Stimulated activated CD8-positive, alpha-beta memory T cell treated with anti-CD3 and anti-CD28 coated beads, Interleukin-15, amount 100 ng/mL, for 48 hours (primary cell): ENCODE data around the gene N4BP2L2.

Experiments used
- DNase-seq, 2 donors: peaks; one replicate each; pipeline ENCODE4 v3.0.0-alpha.2; 2020; ENCODE audit warnings: low read depth in 2 of 2

The N4BP2L2 gene

DNA sequence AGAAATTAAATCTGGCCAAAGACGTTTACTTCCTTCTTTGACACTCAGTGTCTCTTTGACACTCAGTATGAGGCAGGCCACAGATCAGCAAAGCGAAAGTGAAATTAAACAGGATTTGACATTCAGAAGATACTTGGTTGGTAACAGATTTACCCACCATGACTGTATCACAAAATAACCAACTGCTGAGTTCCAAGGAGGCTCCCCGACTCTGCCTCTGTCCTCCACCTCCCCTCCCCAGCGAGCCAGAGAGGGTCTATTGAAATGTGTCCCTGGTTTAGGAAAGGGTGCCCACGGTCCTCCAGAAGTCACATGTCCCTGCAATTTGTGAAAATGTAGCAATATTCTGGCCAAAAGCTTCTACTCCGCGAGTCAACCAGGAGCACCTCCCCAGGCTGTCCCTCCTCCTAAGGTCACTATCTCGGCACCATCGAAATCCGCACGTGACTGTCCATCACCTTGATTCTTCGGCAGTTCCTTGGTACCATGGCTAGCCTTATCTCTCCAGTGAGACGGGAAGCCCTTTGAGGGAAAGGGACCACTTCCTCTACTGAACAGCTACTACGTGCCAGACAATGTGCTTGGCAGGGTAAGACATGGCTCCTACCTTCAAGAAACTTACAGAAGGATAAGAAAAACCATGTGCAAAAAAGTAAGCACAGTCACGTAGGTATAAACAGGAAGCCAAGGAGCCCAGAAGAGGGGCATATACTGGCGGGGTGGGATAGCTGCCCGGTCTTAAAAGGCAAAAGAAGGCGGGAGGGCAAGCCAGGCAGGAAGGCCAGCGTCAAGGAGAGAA lies 112.2 kb downstream of the N4BP2L2 start:
- DNase-seq: no peak

DNA sequence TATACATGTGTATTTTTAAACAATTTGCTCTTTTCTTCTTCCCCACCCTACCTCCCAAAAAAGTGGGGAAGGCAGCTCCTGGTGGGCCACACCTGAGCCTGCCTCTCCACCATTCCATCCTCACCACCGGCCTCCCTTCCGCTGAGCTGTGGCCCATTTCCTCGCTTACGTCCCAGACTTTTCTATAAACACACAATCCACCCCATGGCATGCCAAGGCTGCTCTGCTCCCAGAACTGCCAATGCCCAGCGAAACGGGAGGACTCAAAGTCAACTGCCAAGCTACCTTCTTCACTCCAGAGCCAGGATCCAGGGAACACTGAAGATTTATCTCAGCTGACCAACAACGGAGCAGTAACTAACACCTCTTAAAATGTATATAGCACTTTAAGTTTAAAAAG lies 113.4 kb downstream of the N4BP2L2 start:
- DNase-seq: no peak

DNA sequence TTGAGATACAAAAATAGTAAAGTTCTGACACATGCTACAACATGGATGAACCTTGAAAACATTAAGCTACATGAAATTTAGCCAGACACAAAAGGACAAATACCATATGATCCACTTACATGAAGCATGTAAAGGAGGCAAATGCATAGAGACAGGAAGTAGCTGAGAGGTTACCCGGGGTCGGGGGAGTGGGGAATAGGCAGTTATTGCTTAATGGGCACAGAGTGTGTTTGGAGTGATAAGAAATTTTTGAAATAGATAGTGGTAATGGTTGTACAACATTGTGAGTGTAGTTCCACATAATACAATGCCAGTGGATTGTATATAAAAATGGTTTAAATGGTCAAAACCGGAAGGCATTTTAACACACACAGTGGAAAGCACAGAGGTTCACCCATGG lies 115.0 kb downstream of the N4BP2L2 start:
- DNase-seq: no peak

DNA sequence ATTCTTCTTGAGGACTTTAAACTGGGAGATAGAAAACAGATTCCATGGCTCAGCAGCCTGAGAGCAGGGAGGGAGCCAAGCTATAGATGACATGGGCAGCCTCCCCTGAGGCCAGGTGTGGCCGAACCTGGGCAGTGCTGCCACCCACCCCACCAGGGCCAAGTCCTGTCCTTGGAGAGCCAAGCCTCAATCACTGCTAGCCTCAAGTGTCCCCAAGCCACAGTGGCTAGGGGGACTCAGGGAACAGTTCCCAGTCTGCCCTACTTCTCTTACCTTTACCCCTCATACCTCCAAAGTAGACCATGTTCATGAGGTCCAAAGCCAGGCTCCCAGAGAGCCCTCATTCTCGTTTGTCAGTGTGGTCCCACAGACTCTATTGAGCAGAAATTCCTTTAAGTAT lies 118.7 kb downstream of the N4BP2L2 start:
- no peak for DNase-seq

DNA sequence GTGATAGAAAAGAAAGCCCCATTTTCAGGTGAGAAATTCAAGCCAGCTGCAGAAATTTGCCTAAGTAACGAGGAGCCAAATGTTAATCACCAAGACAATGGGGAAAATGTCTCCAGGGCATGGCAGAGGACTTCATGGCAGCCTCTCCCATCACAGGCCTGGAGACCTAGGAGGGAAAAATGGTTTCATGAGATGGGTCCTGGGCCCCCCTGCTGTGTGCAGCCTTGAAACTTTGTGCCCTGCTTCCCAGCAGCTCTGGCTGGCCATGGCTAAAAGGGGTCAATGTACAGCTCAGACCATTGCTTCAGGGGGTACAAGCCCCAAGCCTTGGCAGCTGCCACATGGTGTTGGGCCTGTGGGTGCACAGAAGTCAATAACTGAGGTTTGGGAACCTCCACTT lies 120.6 kb downstream of the N4BP2L2 start:
- no peak for DNase-seq

DNA sequence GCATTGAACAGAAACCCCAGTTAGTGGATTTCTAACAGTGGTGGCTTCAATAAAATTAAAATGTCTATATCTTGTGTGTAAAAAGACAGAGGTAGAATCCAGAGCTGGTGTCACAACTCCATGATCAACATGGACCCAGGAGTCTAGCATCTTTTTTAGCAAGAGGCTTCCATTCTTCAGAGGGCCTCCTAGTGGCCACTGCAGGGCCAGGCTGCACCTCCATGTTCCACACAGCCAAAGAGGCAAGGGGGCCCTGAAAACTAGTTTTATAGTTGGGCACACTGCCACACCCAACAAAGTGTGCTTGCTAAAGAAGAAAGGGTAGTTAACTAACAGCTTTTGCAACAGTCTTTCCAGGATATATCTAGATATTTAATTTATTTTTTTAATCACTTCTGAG lies 123.6 kb downstream of the N4BP2L2 start:
- DNase-seq: no peak

DNA sequence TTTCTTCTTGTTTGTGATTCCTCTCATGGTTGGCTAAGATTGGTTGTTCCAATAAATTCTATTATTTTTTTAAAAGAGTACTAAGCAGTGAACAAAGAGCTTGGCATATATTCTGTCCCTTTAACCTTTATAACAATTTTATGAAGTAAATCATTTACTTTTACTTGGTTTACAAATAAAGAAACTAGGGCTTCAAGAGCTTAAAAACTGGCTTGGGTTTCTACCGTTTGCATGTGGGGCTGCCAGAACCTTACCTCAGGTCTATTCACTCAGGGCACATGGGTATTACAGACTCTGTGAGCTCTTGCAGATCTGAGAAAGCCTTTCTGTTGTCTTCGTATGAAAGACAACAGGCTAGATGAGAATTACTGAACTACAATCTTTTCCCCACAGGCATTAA lies 124.0 kb downstream of the N4BP2L2 start:
- DNase-seq: no peak

DNA sequence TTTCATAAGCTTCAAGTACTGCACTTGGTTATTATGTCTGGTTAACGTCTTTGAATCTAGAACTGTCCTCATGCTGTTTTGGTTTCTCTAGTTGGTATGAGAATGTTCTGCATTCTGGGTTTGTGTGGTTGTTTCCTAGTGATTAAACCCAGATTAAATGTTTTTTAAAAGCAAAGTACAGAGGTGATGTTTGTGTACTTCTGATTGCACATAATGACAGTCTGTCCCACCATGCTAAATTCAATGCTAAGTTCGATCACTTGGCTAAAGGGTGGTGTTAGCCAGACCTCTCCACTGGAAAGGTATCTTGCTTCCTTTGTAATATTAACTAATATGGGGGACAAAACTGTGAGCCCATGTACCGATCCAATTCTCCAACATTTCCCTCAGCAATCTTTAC lies 125.3 kb downstream of the N4BP2L2 start:
- no peak for DNase-seq

DNA sequence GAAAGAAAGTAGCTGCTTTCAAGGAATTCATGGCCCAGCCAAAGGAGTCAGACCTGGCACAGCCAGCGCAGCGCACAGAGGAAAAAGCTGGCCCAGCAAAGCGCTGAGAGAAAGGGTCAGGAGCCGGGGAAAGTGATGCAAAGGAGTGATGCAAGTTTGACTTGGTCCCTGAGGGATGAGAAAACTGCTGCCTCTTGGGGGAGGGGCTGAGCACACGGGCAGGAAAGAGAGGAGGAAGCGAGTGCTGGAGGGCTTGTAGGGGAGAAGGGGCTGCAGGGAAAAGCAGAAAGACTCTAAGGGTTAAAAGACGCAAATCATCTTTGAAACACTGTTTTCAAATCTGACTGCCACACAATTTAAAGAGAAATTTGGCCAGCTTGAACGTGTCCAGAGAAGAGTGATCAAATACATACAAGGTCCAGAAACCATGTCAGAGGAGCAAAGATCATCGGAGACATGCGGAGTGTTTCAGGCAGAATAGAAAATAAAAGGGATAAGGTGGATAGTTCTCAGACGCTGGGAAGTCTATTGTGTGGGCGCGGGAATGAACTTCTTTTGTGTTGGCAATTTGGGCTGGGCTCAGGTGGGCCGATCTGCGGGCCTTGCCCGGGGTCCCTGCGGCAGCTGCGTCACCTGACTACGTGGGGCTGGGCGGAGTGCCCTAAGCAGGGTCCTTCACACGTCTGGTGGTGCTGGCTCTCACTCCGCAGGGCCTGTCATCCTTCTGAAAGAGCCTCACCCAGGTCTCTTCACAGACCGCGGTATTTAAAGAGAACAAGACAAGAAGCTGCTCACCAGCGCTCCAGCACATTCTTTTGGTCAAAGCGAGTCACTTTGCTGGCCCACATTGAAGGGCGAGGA lies 128.8 kb downstream of the N4BP2L2 start:
- no peak for DNase-seq

DNA sequence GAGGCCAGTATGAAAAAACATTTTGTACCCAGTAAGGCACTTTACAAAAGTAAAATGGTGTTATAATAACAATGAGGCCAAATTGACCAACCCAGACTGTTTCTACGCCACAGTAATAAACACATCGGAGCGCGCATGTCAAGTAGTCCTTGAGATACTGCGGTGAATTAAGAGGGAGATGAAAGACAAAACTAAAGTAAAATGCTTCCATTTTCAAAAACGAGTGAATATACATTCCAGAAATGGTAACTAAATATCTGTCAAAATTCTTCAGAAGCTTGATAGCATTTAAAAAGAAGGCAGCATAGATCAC lies 129.6 kb downstream of the N4BP2L2 start:
- no peak for DNase-seq

DNA sequence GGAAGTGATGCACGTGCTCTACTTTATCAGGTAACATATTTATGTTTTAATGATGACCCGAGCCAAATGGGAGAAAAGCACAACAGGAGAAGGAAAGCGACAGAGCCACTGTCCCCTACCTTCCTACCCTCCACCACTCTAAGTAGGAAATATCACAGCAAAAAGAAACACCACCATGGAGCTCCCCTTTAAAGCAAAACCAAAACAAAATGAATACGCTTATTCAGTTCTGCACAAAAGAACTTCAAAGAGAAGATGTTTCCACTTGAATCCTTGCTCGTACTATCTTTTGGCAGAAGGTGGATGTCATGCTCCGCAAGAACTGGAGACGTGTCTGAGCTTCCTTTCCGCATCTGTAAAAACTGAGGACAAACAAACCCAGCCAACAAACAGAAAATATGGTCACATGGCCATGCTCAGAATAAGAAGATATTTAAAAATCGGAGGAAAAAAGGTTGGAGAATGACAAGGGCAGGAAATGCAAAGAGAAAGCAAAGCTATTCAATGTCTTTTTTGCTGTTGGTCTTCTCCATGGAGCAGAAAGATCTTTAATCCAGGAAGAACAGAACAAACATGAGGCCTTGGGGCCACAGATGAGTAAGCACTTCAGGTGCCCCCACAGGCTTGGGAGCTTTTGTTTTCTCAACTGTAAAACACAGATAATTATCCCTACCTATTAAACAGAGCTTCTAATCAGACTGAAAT lies 130.1 kb downstream of the N4BP2L2 start:
- no peak for DNase-seq

DNA sequence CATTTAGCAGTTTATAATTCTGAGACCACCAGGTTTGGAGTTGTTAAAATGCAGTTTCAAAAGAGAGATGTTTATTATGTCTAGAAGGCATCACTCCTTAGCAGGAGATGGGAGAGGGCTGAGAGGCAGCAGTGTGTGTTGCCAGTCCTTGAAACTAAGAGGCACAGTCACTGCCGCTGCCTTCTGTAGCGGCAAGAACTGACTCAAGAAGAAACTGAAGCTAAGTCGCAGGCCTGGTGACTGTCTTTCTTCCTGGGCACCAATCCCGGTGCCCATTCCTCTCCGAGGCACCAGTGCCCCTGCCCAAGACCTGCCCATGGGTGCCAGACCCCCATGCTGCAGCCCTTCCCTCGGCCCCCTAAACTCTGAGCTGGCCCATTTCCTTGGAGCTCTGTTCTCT lies 130.7 kb downstream of the N4BP2L2 start:
- no peak for DNase-seq

DNA sequence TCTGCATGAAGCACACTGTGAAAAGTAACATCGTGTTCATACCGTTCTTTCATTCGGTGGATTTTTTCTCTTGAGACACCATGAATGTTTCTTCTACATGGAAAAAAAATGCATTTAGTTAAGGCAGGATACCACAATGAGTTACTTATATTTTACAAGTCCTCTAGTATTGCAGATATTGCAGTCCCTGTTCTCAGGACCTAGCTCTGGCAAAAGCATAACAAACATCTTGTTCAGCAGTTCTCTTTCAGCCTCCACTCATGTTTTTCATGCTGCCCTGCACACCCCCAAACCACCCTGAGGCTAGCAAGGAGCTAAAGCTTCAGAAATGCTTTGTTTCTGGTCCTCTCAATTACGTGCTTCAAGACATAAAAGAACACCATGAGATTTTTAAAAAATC lies 135.5 kb downstream of the N4BP2L2 start:
- DNase-seq: no peak

DNA sequence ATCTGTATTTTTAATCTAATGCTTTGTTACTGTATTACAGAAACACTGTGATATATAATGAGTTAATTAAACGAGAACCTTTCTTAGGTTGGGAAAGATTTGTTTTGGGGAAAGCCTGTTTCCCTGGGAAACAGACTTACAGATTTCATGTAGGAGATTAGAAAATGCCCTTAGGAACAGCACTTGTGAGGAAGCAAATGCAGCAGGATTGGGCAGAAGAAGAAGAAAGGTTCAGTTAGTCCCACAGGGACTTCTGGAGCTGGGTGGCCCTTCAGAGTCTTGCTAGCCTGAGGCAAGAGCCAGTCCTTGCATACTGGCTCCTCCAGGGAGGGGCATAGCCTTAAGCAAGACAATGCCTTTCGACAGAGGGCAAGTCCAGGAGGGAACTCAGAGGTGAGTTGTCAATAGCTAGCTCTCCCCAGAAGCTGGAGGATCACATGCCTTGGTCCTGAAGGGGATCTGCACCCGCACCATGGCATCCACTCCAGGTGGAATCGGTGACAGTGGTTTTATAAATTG lies 147.4 kb downstream of the N4BP2L2 start:
- DNase-seq: no peak

DNA sequence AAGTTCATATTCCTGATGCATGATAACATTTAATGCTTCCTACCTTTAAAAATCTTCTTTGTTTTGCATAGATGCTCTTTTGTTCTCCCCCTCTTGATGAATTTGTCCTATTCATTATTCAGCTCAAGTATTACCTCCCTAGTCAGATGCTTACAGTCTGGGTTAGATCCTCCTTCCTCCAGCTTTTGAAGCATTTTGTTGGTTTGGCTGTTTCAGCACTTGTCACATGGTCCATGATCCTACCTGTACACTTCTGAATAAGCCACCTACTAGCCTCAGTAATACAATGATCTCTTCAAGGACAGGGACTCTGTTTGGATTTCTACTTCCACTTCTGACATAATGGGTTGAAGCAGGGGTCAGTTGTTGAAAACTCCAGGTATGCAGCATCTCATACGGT lies 148.1 kb downstream of the N4BP2L2 start:
- DNase-seq: no peak

DNA sequence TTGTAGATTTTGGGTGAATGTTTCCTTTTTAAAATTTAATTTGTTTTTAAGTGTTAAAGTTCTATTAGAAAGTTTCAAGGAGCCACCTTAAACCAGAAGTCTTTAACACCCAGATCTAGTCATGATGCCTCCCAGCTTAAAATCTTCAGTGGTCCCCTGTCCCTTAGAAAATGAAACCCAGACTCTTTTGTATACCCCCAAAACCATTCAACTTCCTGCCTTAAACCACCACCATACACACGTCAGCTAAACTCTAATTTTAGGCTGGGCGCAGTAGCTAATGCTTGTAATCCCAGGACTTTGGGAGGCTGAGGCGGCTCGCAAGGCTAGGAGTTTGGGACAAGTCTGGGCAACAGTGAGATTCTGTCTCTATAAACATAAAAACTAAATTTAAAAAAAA lies 148.5 kb downstream of the N4BP2L2 start:
- DNase-seq: no peak

DNA sequence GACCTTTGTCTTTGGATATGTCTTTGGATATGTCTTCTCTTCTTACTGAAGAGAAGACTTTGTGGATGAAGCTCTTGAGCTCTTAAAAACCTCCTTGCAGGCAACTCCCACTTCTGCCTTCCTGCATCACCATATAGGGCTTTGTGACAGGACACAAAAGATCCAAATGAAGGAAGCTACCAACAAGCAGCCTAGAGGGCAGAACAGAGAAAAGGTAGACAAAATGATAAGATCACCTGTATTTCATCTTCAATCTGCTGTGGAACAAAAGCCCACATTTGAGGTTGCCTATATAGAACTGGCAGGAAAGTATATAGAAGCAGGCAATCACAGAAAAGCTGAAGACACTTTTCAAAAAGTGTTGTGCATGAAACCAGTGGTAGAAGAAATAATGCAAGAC lies 153.2 kb downstream of the N4BP2L2 start:
- no peak for DNase-seq

DNA sequence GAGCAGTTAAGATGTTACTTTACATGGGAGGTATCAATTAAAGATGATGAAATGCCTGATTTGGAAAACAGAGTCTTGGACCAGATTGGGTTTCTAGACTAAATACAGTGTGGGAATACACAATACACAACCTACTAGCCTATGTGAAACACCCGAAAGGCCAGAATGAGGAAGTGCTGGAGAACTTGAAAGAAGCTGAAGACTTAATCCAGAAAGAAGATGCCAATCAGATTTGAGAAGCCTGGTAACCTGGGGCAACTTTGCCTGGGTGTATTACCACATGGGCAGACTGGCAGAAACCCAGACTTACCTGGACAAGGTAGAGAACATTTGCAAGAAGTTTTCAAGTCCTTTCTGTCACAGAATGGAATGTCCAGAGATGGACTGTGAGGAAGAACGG lies 153.9 kb downstream of the N4BP2L2 start:
- no peak for DNase-seq

DNA sequence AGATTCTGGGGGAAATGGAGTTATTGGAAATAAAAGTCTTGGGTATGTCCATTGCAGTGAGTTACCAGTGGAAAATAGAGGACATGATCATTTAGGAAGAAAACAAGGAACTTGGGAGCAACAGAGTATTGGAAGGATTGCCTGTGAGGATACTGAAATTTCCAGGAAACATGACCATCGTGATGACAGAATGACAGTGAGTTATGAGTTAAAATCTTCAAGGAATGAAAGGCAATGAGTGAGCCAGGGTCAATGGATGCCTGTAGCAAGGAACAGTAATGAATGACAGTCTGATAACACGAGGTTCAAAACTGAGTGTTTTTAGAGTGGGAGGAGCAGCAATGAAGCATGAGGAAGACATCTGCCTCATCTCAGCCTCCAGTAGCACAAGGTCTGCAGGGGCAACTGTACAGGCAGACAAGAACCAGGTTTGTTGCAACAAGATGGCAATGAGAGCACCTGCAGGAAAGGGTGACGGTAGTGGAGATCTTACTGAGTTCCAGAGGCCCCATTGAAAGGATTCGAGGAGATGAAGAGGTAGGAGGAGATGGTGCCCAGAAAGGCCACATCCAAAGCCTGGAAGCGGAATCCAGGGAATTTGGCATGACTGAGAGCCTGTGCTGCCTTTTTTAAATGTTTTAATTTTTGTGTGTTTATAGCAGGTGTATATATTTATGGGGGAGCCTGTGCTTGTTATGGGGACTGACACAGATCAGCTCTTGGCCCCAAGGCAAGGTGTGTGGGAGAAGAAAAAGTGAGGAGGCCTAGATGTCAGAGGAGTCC lies 154.6 kb downstream of the N4BP2L2 start:
- no peak for DNase-seq
